ENCODE results near the gene SLC6A11. TPM values are rescaled to one million over a fixed set of nuclear protein-coding genes. Genes with fewer than 3 reads are reported as not detected.

Gene SLC6A11
- total RNA-seq, 1 donor, result not detected

DNA sequence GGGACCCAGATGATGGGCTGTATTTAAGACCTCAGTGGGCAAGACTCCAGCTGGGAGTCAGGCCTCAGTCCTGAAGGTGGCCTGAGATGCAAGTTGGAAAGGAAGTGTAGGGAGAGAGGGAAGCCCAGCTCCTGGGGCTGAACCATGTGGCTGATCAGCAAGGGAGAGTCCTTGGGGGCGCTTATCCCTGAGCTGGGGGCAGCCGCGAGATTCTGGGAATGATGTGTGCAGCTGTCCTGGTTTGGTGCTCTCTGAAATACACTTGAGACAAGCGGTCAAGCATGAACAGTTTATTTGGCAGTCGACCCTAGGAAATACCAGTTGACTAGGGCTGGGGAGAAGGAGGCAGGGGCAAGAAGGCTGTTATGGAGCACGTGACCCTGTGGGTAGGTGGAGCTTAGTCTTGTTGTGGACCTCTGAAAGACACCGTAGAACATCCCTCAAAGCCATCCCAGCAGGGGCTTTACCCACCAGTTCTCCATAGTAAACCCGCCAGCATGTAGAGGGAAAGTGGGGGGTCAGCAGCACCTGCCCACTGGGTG, 41.8 kb upstream of the SLC6A11 start:
- DNase-seq (ENCODE audit: low read depth), result no peak
- no peak overlapping the region for H3K4me3 ChIP-seq (ENCODE audit: low read depth, low read length)
- TF ChIP-seq, protein P1, sequence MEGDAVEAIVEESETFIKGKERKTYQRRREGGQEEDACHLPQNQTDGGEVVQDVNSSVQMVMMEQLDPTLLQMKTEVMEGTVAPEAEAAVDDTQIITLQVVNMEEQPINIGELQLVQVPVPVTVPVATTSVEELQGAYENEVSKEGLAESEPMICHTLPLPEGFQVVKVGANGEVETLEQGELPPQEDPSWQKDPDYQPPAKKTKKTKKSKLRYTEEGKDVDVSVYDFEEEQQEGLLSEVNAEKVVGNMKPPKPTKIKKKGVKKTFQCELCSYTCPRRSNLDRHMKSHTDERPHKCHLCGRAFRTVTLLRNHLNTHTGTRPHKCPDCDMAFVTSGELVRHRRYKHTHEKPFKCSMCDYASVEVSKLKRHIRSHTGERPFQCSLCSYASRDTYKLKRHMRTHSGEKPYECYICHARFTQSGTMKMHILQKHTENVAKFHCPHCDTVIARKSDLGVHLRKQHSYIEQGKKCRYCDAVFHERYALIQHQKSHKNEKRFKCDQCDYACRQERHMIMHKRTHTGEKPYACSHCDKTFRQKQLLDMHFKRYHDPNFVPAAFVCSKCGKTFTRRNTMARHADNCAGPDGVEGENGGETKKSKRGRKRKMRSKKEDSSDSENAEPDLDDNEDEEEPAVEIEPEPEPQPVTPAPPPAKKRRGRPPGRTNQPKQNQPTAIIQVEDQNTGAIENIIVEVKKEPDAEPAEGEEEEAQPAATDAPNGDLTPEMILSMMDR (IDR thresholded peaks at IDR 0.05; ENCODE audit: insufficient read depth, low read depth, low read length), result no peak

DNA sequence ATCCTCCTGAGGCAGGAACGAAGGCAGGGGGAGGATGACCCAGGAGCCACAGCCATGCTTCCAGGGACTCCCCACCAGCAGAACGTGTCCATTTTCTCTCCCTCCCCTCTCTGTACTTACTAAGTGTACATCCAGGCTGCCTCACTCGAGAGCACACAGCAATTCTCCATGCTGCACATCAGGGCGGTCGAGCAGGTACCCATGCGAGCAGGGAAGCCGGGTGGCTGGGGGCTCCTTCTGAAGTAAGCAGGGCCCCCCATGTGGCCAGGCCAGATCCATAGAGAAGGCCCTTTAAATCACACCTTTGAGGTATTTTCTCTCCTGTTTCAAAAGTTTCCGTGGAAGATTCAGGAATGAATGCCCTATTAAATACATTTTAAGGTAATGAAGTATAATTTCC, 41.2 kb upstream of the SLC6A11 start:
- DNase-seq (ENCODE audit: low read depth), result no peak
- no peak overlapping the region for H3K4me3 ChIP-seq (ENCODE audit: low read depth, low read length)
- TF ChIP-seq, protein P1 (IDR thresholded peaks at IDR 0.05; ENCODE audit: insufficient read depth, low read depth, low read length), result no peak

DNA sequence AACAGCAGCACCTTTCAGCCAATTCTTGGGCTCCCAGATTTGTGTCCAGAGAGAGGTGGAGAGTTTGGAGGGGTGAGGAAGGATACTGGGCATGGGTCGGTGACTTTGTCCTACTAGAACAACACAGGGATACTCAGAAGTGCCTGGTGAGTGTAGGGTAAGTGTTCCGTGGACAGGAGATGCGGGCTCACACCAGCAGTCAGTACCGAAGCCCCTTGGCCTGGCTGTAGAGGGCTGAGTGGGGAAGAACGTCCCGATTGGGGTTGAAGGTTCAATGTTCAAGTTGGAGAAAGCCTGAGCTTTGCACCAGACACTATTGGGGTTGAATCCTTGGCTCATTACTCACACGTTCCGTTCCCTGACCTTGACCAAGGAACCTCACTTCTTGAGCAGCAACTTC, 40.8 kb upstream of the SLC6A11 start:
- no peak for DNase-seq (ENCODE audit: low read depth)
- TF ChIP-seq, protein P1 (IDR thresholded peaks at IDR 0.05; ENCODE audit: insufficient read depth, low read depth, low read length), result no peak
- no peak overlapping the region for H3K4me3 ChIP-seq (ENCODE audit: low read depth, low read length)

DNA sequence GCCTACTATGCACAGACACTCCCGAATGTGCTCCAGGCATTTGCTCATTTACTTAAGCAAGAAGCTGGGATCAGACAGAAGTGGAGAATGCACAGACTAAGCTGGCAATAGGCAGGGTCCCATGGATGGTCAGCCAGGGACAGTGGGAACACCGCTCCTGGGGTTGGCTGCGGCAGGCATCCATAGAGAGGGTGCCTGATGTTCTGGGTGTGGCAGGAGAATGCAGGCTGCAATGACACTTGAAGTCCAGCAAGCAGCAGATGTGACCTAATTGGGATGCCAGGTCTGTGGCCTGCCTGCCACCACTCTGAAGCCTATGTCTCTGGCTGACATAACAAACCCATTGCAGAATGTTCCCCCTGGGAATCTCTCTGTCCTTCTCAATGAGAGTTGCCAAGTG, 40.2 kb upstream of the SLC6A11 start:
- no peak for DNase-seq (ENCODE audit: low read depth)
- H3K4me3 ChIP-seq (ENCODE audit: low read depth, low read length), result no peak overlapping the region
- TF ChIP-seq, protein P1 (IDR thresholded peaks at IDR 0.05; ENCODE audit: insufficient read depth, low read depth, low read length), result no peak

DNA sequence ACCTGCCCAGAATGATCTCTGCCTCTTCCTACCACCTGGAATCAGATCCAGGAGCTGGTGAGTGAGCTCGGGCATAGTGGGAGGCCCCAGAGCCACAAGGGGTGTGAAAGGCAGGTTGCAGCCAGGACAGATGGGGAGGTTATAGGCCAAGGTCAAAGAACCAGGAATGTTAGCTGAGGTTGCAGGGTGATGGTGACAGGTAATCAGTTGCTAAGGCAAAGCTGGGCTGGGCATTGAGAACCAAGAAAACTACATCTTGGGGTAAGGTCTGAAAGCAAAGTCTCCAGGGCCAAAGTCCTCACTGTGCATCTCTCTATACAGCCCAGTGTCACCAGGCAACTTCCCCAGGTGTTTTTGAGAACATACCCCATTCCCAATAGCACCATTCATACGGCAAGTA, 38.4 kb upstream of the SLC6A11 start:
- no peak for DNase-seq (ENCODE audit: low read depth)
- TF ChIP-seq, protein P1 (IDR thresholded peaks at IDR 0.05; ENCODE audit: insufficient read depth, low read depth, low read length), result no peak
- no peak overlapping the region for H3K4me3 ChIP-seq (ENCODE audit: low read depth, low read length)

DNA sequence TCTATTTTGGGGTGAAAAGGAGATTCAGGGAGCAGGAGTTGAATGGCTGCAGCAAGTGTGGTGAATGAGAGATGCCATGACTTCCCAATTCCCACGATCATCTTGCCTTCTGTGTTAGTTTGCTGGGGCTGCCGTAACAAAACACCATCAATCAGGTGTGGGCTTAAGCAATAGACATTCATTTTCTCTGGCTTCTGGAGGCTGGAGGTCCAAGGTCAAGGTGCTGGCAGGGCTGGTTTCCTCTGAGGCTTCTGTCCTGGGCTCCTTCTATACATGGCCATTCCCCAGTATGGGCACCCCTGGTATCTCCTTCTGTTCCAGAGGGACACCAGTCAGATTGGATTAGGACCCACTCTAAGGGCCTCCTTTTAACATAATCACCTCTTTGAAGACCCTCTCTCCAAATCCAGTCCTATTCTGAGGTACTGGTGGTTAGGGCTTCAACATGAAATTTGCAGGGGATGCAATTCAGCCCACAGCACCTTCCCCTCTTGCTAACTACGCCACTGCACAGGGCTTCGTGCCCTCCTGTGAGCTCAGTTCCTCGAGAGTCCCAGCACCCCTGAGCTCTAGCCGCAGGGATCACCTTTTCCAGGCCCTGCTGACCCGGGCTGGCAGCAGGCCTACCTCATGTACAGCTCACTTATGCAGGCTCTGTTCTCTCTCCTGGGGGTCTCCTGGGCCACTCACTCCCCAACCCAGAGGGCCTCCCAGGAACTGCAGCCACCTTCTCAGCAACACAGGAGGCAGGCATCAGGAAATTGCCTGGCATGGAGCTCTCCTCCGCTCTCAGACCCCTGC, 37.3 kb upstream of the SLC6A11 start:
- no peak for DNase-seq (ENCODE audit: low read depth)
- TF ChIP-seq, protein P1 (IDR thresholded peaks at IDR 0.05; ENCODE audit: insufficient read depth, low read depth, low read length), result no peak
- no peak overlapping the region for H3K4me3 ChIP-seq (ENCODE audit: low read depth, low read length)

Measured in fibroblast of villous mesenchyme (primary cell).